GM19324 (cell line): ENCODE measurements around the gene GSK3B.
A peak's percentile ranks its signal among the peaks of the same experiment; 100 is the strongest.

ENCODE experiments used
- ATAC-seq: cut with Tn5 transposase; IDR thresholded peaks from one replicate; pipeline ENCODE4 v1.9.1; 2021; ENCODE audit warnings: mild to moderate bottlenecking, moderate library complexity; ENCODE audit not compliant: unreplicated experiment, low FRiP score

GSK3B gene

GRCh38 chr3:119831941-119832371 is 262.3 kb downstream of the GSK3B start:
- ATAC-seq = no peak

- no peak for ATAC-seq
These were observed 263.2 kb downstream of the GSK3B start for GRCh38 chr3:119831022-119831421.

DNA sequence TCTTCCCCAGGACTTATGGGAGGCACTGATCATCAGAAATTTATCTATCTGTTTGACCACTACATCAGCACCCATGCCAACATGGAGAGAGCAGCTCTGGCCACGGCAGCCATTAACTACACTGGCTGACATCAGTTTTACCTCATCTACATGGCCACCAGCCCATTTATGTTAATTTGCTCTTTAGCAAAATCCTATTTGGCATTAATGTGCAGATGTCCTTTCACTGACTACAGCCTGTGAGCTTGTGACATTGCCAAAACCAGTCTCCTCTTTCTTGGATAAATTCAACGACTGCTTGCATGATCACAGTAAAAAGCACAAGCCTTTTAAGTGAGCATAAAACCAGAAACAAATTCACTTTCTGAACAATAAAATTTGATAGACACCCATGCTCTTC is 264.8 kb downstream of the GSK3B start:
- no peak for ATAC-seq

GRCh38 chr3:119826711-119827608 is 267.3 kb downstream of the GSK3B start:
- ATAC-seq = no peak

DNA sequence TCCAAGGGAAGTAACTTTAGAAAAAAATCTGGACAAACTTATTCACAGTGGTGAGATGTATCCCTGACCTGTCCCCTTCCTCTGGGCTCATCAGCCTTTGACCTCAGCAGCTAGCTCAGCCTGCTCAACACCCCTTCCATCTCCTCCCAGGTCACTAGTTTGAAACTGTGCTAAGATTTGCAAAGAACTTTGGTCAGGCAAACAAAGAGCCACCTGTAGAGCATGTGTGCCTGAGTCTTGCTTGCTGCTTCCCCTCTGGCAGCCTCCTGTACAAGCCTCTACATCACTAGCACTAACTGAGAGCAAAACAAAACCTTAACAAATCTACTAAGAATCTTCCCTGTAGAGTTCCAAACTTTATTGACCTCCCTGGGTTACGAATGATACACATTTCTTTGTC is 268.4 kb downstream of the GSK3B start:
- no peak for ATAC-seq

DNA sequence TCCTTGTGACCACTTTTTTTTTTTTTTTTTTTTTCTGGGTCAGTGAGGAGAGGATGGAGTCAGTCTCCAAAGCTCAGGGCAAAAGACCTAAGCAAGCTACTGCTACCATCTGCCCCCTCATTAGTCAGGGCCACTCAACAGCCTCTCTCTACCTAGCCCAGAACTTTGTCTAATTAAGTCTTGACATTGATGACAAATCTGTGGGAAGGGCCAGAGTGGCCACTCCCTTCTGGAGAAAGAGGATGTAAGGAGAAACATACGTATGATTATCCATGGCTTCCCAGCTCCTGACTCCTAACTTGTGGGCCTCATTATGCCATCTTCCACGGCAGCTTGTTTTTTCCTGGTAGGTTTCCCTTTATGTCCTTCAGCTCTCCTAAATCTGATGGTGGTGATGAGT is 274.4 kb downstream of the GSK3B start:
- no peak for ATAC-seq

GRCh38 chr3:119818937-119819336 is 275.3 kb downstream of the GSK3B start:
- ATAC-seq = no peak

DNA sequence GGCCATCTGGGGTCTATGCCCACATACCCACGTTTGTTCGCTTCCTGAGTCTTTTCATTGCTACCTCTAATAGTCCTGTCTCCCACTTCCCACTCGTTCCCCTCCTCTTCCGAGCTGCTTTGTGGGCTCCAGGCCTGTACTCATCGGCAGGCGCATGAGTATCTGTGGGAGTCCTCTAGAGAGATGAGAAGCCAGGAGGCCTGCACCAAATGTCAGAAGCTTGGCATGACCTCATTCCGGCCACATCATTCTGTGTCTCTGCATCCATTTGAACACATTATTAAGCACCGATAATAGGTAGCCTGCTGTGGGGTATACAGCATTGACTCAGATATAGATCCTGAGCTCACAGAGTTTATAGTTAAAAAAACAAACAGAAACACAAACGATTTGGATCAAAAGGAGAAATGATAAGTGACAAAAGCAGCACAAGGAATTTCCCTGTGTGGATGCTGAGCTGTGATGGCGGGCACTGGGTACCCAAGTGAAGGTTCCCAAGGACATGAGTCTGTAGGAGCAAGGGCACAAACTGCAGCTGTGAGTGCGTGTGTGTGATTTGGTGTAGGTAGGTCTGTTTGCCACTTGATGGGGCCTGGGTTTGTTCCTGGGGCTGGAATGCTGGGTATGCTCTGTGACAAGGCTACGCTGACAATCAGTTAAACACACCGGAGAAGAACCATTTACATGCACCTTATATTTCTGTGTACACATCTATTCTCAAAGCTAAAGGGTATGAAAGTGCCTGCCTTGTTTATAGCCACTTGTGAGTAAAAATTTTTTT is 276.5 kb downstream of the GSK3B start:
- no peak for ATAC-seq

GRCh38 chr3:119817071-119817470 is 277.2 kb downstream of the GSK3B start:
- ATAC-seq = no peak

- ATAC-seq = no peak
These were observed 278.5 kb downstream of the GSK3B start for GRCh38 chr3:119815716-119816115.

- ATAC-seq = no peak
These were observed 281.7 kb downstream of the GSK3B start for GRCh38 chr3:119812491-119813058.

- peak; percentile 82 for ATAC-seq
These were observed 284.2 kb downstream of the GSK3B start for GRCh38 chr3:119810018-119810435.

DNA sequence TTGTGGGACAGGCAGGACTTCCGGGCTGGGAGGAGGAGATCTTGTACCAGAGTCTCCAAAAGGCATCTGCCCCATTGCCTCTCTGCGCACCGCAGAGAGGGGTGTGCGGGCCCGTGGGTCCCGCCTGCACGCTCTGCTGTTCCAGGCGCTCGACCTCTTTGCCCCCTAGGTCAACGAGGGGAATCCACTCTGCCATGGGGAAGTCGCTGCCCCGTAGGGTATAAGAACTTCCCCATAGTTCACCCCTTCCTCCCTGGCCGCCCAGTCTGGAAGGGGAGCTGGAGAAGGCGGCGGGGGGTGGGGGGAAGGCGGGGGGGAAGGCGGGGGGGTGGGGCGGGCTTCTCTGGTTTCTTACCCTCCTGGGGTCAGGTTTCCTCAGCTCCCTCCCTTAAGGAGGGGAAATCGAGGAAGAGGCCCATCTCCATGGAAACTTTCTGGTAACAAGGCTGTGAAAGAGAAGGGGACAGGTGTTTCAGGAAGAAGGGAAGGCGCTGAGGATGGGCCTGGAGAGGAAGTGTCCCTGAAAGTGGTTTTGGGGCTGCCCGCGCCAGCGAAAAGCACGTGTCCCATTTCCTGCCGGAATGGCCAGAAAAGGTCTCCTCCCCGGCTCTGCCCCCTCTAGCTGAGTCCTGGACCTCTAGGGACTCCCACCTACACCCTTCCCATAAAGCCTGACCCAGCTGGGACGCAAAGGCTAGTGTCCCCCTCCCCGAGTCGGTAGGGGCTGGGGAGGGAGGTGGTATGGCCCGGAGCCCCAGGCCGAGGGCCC is 284.8 kb downstream of the GSK3B start:
- peak; percentile 19 for ATAC-seq

DNA sequence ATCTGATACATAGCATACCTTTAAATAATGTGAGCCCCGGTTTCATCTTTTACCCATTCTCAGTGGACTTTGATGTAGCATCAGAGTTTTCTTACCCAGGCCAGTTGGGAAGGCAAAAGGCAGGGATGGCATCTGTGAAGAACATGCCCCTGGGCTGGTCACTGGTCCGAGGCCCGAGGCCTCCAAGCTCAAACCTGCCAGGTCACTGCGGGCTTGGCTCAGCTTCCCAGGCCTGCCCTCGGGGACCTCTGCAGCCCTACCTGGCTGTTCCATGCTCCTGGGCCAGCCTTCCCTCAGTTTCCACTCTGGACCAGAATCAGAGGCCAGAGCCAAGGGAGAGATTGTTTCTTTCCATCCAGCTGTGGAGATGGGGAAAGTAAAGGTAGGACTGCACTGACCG is 285.4 kb downstream of the GSK3B start:
- no peak for ATAC-seq

DNA sequence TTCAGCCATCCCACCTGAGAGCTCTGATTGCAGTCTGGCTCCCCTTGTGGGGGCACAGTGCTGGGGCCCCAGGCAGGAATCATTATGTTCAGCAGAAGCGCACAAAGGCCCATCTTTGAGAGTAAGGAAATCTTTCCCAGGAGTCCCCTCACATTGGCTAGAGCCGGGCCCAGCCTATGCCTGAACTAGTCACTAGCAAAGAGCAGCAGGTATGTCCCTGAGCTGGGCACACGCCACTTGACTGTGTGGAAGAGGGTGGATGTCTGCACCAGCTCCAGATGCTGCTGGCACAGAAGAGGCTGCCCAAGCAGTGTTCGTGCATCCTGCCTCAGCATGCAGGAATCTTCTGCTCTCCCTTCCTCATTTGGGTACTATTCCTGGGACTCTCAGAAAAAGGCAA is 286.0 kb downstream of the GSK3B start:
- ATAC-seq = no peak

DNA sequence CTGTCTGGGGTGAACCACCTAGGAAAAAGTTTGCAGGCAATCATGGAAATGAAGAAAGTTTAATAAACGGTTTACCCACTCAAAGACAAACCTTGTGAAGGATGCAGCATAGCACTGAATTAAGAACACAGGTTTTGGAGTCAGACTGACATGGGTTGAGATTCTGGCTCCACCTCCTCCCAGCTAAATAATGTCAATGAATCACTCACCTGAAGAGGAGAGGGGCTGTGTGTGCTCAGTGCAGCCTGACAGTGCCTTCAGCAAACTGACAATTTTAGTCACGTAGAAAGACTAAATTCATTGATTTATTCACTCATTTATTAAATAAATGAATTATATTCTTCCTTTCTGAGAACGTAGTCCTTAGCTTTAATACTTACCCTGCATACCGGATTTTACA is 293.4 kb downstream of the GSK3B start:
- ATAC-seq = no peak

GRCh38 chr3:119796785-119797184 is 297.5 kb downstream of the GSK3B start:
- ATAC-seq = no peak

DNA sequence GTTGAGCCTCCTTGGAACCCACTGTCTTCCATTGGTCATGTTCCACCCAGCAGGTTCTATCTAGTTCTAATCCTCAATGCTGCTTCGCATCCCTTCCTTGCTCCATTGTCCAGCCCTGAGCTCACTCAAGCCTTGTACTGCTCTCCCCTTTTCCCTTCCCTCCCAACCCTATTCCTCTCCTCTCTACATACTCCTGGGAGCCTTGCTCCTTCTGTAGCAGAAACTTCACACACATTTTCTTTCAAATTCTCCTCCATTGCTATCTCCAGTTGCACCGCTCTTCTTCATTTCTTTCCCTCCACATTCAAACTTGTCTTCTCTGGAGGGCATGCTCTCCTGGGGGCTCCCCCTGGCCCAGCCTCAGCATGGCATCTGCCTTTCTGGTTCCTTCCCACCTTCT is 297.9 kb downstream of the GSK3B start:
- no peak for ATAC-seq

GRCh38 chr3:119795849-119796248 is 298.4 kb downstream of the GSK3B start:
- ATAC-seq = no peak

GRCh38 chr3:119794971-119795612 is 299.2 kb downstream of the GSK3B start:
- ATAC-seq = no peak
